HG03439 (cell line): Measurements from ENCODE around the gene HLCS.
"Not testable (repeated sequence)": the region's sequence is repeated elsewhere in the genome, so short reads cannot be mapped to it uniquely, and the experiment has no call there.

Experiments used
- ATAC-seq: cut with Tn5 transposase; IDR thresholded peaks from one replicate; pipeline ENCODE4 v1.9.1; 2021; ENCODE audit warnings: mild to moderate bottlenecking, moderate library complexity; ENCODE audit not compliant: unreplicated experiment

HLCS gene

GRCh38 chr21:36816561-36817130, 149.8 kb downstream of the HLCS start:
- no peak for ATAC-seq

GRCh38 chr21:36816026-36816425, 150.4 kb downstream of the HLCS start:
- not testable (repeated sequence) for ATAC-seq

- ATAC-seq: no peak
Observed at GRCh38 chr21:36815284-36815683, 151.2 kb downstream of the HLCS start.

DNA sequence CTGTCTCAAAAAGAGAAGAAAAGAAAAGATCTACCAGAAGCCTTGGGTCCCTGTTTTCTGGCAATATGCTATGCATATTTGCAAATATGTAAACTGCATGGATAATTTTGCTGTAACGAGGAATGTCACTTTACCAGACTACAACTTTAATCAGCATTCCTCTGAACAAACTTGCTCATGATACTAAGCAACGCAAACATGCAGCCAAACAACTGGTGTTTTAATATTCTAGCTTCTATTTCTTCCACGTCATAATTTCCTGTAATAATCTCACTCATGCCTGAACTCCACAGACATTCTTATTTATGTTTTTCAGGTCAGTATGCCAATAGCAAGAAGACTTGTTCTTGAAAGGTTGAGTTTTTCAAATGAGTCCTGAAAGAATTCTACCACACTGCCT, 153.4 kb downstream of the HLCS start:
- ATAC-seq: no peak

DNA sequence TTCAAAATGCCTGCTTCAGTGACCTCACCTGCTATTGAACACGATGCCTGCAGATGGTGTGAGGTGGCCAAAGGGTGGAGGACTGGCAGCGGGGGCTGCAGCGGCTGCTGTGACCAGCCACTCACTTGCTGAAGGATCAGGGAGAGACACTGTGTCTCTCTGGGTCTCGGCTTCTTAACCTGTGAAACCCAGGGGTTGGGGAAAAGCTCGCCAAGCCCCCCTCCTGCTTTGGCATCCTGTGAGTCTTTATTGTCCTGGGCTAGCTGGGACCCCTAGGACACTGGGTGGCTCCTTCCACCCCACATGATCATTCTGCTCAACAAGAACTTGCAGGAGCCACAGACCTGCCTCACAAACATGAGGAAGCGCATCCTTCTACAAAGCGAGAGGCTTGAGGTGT, 154.7 kb downstream of the HLCS start:
- ATAC-seq: no peak

DNA sequence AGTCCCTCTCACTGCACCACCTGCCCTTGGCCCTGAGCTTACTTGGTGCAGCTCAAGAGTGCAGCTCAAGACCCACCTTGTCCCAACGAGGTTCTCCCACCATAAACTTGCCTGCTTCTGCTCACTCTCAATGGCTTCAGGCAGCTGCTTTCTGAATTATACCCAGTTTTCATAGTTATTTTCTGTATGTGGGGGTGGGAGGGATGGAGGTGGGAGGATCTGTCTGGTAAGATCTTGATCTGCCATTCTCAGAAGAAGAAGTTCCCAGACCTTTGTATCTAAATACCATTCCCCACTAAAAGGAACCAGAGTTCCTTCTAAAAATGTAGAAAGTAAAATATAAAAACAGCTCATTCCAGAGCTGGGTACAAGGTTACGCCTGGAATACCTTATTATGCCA, 156.0 kb downstream of the HLCS start:
- no peak for ATAC-seq

DNA sequence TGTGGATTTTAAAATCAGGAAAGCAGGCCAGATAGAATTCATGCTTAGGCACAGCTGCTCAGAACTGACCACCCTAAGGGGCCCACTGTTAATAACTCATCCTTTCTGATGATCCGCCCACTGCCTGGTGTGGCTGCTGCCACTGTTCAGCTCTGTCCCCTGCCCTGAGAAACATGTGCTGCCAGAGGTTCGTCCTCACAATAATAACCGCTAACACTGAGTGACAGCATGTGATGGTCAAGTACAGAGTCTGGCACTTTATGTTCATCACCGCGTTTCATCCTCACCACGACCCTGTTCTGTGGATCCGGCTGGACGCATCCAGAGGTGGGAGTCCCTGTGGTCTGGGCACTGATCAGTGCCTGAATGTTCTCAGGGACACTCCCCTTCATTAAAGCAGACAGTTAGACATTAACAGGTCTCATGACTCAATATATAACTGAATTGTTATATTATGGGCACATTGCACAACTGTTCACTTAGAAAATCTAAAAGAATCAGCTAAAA, 159.0 kb downstream of the HLCS start:
- no peak for ATAC-seq

- ATAC-seq: no peak
Observed at GRCh38 chr21:36806103-36806502, 160.4 kb downstream of the HLCS start.

DNA sequence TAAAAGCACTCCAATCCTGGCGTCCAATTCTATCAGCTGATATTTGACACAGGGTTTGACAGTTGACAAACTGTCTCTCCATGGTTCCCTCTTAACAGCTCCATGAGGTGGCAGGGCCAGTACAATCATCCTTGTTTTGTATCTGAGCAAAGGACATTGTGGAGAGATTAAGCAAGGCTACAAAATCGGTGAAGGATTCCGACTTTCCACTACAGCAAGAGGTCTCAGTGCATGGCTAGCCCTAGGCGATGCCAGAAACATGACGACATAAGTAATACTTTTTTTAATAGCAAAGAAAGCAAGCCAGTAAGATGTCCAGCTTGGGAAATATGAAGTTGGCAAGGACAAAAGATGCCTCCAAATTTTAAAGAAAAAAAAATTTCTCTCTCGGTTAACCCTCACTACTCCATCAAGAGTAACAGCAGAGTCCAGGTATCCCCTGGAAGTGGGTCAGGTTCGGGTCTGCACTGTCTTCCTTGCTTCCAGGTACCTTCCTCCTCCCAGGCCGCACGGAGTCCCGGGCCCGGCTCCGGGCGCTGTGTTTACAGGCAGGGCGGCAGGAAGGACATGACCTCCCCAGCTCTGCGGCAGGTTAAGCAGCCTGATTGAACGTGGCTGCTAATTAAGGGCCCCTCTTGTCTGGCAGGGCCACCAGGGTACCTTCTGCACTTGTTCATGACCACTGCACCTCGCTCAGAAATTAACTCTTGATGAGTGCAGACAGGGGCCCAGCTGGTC, 161.4 kb downstream of the HLCS start:
- no peak for ATAC-seq

DNA sequence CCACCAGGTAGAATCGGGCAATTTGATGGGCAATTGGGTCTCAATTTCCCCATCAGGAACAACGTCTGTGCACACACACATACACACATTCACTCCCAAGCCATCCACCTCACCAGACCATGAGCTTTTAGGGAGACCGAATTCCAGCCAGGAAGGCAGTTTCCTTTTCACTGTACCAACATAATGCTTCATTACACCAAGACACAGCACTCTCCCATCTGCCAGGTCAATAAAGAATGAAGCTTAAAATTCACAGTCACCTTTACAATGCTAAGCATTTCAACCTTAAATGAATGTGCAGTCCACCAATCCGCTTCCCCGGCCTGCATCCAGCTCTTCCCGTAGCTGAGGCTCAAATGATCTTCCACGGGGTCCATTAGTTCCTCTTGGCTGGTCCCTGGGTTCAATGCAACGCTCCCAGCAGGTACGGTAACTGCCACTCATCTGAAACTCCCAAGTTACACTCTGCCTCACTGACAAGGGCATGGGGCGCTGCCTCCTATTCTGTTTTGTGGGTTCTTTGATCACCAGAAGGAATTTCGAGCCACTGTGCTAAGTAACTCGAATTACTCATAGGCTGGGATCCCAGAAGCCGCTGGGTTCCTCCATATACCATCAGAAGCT, 162.5 kb downstream of the HLCS start:
- ATAC-seq: no peak

GRCh38 chr21:36803051-36803645, 163.3 kb downstream of the HLCS start:
- no peak for ATAC-seq

- no peak for ATAC-seq
Observed at GRCh38 chr21:36800734-36801133, 165.7 kb downstream of the HLCS start.

DNA sequence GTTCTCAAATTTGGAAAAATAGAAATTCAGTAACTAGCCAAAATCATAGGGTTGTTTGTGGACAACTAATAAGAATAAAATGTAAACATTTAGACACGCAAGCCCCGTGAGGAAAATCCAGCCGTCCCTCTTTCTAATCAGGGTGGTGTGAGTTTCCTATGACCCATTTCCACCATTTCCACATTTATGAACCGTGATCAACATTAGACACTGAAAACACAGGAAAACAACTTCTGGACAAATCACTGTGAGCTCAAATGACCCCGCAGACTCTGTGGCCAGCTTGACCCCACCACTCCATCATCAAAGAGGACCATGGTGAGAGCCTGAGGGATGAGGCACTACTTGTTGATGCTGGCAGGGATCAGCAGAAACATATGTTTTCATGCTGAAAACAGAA, 166.6 kb downstream of the HLCS start:
- no peak for ATAC-seq

GRCh38 chr21:36798491-36798890, 168.0 kb downstream of the HLCS start:
- no peak for ATAC-seq

DNA sequence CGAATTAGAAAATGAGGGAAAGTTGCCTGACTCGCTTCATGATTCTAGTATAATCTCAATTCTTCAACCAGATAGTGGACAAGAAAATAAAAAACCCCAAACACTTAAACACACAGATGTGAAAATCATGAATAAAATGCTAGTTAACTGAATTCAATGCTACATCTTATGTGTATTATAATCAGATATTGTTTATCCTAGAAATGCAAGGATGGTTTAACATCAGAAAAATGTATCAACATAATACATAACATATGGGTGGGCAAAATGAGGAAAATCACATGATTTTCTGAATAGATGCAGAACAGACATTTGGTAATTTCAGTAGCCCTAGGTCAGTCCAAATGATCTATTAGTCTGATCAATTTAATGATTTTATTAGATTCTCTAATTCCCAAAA, 170.4 kb downstream of the HLCS start:
- no peak for ATAC-seq

GRCh38 chr21:36792505-36792967, 173.9 kb downstream of the HLCS start:
- ATAC-seq: no peak

GRCh38 chr21:36791695-36792470, 174.6 kb downstream of the HLCS start:
- no peak for ATAC-seq

DNA sequence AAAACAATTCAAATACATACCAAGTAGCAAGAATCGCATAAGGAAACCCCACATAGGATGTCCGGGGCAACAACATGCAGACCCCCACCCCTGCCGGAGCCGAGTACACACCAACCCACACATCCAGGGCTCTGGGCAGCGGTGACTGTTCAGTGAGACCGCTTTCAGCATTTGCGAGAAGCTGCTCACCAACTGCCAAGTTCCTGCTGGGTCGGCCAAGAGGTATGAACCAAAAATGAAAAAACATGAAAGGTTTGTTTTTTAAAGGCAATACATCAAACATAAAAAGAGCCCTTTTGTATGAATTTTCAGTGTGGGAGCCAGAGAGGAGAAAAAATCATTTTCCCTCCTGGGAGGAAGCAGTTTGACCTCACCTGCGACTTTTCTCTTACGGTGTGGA, 175.3 kb downstream of the HLCS start:
- no peak for ATAC-seq

DNA sequence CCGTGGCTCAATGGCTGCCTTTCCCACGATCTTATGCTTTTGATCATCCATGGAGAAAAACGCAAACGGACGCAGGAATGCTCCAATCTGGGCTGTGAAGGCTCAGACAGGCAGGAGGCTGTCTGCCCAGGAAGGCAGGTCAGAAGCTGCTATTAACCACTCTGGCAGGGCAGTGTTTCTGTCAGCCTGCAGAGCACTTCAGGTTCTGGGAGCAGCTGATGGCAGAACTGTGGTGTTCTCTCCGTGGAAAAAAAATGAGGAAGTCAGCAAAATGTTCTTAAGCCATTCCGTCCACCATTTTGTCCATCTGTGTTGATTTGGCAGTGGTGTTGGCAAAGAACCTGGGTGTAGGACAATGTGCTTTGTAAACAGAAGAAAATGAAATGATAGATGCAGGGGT, 175.9 kb downstream of the HLCS start:
- no peak for ATAC-seq

- ATAC-seq: no peak
Observed at GRCh38 chr21:36788120-36788638, 178.3 kb downstream of the HLCS start.

- no peak for ATAC-seq
Observed at GRCh38 chr21:36786186-36786585, 180.3 kb downstream of the HLCS start.
